ENCODE measurements around the gene CIITA. TPM values are rescaled to one million over a fixed set of nuclear protein-coding genes. Genes with fewer than 3 reads are reported as not detected.

CIITA gene
- total RNA-seq, 1 donor from 2014 or later = 9.4 TPM

- TF ChIP-seq CTCF (IDR thresholded peaks at IDR 0.05; ENCODE audit: borderline replicate concordance) = no peak
- DNase-seq = no peak
- Histone ChIP-seq H3K4me3 (no peak overlapping the region), H3K9me3 (replicated peaks) (no peaks in the 10 kb centered on the region), H3K36me3 (no peaks in the 10 kb centered on the region), H3K27me3 (ENCODE audit: low read depth) (peaks cover 4% of the 10 kb centered on the region), H3K4me1 (peaks cover 4% of the 10 kb centered on the region), H3K27ac (replicated peaks) (no peak overlapping the region)
- intact Hi-C loops (cut with micrococcal nuclease) = no loop called here
These were observed 40.7 kb upstream of the CIITA start for GRCh38 chr16:10836174-10836853.

DNA sequence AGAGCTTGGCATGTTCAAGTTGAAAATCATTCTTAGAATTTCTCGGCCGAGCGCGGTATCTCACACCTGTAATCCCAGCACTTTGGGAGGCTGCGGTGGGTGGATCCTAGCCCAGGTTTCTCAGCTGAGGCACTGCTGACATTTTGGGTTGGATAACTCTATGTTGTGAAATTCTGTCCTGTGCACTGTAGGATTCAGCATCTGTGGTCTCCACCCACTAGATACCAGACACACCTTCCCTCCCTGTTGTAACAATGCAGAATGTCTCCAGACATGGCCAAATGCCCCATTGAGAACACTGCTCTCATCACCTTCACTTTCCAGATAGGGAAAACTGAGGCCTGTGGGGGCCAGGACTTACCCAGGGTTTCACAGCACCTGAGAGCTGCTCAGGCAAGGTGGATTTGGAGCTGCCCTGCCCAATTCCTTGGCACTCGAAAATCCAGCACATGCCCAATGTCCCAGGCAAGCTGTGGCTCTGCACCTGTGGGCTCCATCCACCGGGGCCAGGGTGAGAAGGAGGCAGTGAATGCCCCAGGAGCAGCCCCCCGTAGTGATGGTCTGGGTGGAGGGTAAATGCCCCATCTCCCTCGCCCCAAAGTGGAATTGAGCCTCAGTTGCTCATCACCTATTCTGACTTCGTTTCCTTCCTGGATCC, 38.3 kb upstream of the CIITA start:
- TF ChIP-seq CTCF (IDR thresholded peaks at IDR 0.05; ENCODE audit: borderline replicate concordance) = no peak
- H3K9me3 ChIP-seq (replicated peaks) = no peaks in the 10 kb centered on the region
- H3K27me3 ChIP-seq (ENCODE audit: low read depth) = peaks cover 11% of the 10 kb centered on the region
- intact Hi-C loops (cut with micrococcal nuclease) = no loop called here
- H3K36me3 ChIP-seq = no peaks in the 10 kb centered on the region
- peaks cover 18% of the 10 kb centered on the region for H3K4me1 ChIP-seq
- H3K4me3 ChIP-seq = no peak overlapping the region
- H3K27ac ChIP-seq (replicated peaks) = peak overlapping the region; percentile 40
- DNase-seq = no peak

DNA sequence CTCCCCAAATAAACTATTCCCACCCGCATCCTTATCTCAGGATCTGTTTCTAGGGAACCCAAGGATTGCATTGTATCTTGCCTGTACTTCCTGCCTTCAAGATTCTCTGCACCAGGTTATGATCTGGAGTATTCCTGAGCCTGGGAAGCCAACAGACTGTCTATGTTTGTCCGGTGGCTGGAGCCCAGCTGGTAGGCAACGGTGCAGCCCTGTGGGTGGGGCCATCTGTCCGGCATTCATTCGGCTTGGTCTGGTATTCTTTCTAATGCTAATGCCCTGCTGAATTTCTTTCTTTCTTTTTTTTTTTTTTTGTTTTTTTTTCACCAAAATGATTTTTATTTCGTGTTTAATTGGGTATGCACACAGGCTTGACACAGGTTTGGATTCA, 37.7 kb upstream of the CIITA start:
- intact Hi-C loops (cut with micrococcal nuclease) = no loop called here
- H3K36me3 ChIP-seq = no peaks in the 10 kb centered on the region
- H3K27ac ChIP-seq (replicated peaks) = no peak overlapping the region
- DNase-seq = no peak
- H3K27me3 ChIP-seq (ENCODE audit: low read depth) = peaks cover 11% of the 10 kb centered on the region
- H3K4me3 ChIP-seq = no peak overlapping the region
- no peaks in the 10 kb centered on the region for H3K9me3 ChIP-seq (replicated peaks)
- H3K4me1 ChIP-seq = peaks cover 19% of the 10 kb centered on the region
- TF ChIP-seq CTCF (IDR thresholded peaks at IDR 0.05; ENCODE audit: borderline replicate concordance) = no peak

- peaks cover 19% of the 10 kb centered on the region for H3K4me1 ChIP-seq
- no peak for TF ChIP-seq CTCF (IDR thresholded peaks at IDR 0.05; ENCODE audit: borderline replicate concordance)
- H3K9me3 ChIP-seq (replicated peaks) = no peaks in the 10 kb centered on the region
- H3K4me3 ChIP-seq = no peak overlapping the region
- peaks cover 11% of the 10 kb centered on the region for H3K27me3 ChIP-seq (ENCODE audit: low read depth)
- intact Hi-C loops (cut with micrococcal nuclease) = no loop called here
- no peak overlapping the region for H3K27ac ChIP-seq (replicated peaks)
- no peak for DNase-seq
- H3K36me3 ChIP-seq = no peaks in the 10 kb centered on the region
These were observed 36.3 kb upstream of the CIITA start for GRCh38 chr16:10840703-10841102.

DNA sequence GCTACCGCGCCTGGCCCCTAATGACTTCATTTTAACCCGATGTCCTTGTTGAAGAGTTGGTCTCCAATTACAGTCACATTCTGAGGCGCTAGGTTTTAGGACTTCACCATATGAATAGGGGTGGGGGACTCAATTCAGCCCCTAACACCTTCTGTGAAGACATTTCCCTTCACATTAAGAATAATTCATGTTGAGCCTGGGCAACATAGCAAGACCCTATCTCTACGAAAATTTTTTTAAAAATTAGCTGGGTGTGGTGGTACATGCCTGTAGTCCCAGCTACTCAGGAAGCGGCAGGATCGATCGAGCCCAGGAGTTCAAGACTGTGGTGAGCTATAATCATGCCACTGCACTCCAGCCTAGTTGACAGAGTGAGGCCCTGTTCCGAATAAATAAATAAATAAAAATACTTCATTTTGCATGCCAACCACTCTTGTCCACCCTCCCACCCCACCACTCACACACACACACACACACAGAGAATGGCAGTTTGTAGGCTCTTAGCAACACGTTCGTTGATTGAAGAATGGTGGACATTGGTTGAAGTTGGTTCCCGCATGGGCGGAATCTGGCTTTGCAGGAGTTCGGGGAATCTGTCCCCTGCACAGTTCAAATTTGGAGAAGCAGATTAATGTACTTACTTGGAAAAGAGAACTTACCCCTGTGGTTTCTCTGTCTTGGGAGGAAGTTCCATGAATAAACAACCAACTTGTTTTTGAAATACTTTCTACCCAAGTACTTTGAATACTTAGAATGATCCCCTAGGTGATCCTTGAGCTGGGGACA, 30.6 kb upstream of the CIITA start:
- no peak for DNase-seq
- no peak for TF ChIP-seq CTCF (IDR thresholded peaks at IDR 0.05; ENCODE audit: borderline replicate concordance)
- H3K4me3 ChIP-seq = no peak overlapping the region
- intact Hi-C loops (cut with micrococcal nuclease) = no loop called here
- H3K4me1 ChIP-seq = peaks cover 21% of the 10 kb centered on the region
- no peaks in the 10 kb centered on the region for H3K36me3 ChIP-seq
- H3K9me3 ChIP-seq (replicated peaks) = no peaks in the 10 kb centered on the region
- H3K27ac ChIP-seq (replicated peaks) = peak overlapping the region; percentile 47
- peaks cover 7% of the 10 kb centered on the region for H3K27me3 ChIP-seq (ENCODE audit: low read depth)
